DMS53 (cell line): ENCODE measurements around the gene AKR1E2.

Experiments
- DNase-seq: peaks from one replicate; lab custom pipeline; 2025; lab: John Stamatoyannopoulos, UW

The AKR1E2 gene

GRCh38 chr10:4813496-4813895 is 12.5 kb upstream of the AKR1E2 start:
- DNase-seq, result no peak

- peak; percentile 43 for DNase-seq
These were observed 10.3 kb upstream of the AKR1E2 start for GRCh38 chr10:4815646-4816180.

GRCh38 chr10:4816966-4817365 is 9.0 kb upstream of the AKR1E2 start:
- no peak for DNase-seq

- no peak for DNase-seq
These were observed 6.9 kb upstream of the AKR1E2 start for GRCh38 chr10:4819067-4819466.

GRCh38 chr10:4819707-4820106 is 6.3 kb upstream of the AKR1E2 start:
- DNase-seq, result no peak

GRCh38 chr10:4820804-4821401 is 5.1 kb upstream of the AKR1E2 start:
- no peak for DNase-seq

- DNase-seq, result no peak
These were observed 3.8 kb upstream of the AKR1E2 start for GRCh38 chr10:4822208-4822607.

GRCh38 chr10:4824791-4825310 is 1.2 kb upstream of the AKR1E2 start:
- DNase-seq, result peak; percentile 67

GRCh38 chr10:4825456-4825867 is 545 bp upstream of the AKR1E2 start:
- DNase-seq, result no peak

GRCh38 chr10:4826792-4827324 is 851 bp downstream of the AKR1E2 start:
- DNase-seq, result no peak

- DNase-seq, result no peak
These were observed 2.0 kb downstream of the AKR1E2 start for GRCh38 chr10:4828005-4828404.

GRCh38 chr10:4830551-4830950 is 4.5 kb downstream of the AKR1E2 start:
- DNase-seq, result no peak

GRCh38 chr10:4831091-4831490 is 5.1 kb downstream of the AKR1E2 start:
- no peak for DNase-seq

- no peak for DNase-seq
These were observed 7.3 kb downstream of the AKR1E2 start for GRCh38 chr10:4833286-4833685.

GRCh38 chr10:4834898-4835405 is 8.9 kb downstream of the AKR1E2 start:
- no peak for DNase-seq

GRCh38 chr10:4835494-4835918 is 9.5 kb downstream of the AKR1E2 start:
- DNase-seq, result no peak

- DNase-seq, result no peak
These were observed 10.5 kb downstream of the AKR1E2 start for GRCh38 chr10:4836416-4836969.

- no peak for DNase-seq
These were observed 11.5 kb downstream of the AKR1E2 start for GRCh38 chr10:4837551-4837950.

- no peak for DNase-seq
These were observed 12.7 kb downstream of the AKR1E2 start for GRCh38 chr10:4838743-4839142.

GRCh38 chr10:4839353-4839752 is 13.3 kb downstream of the AKR1E2 start:
- DNase-seq, result peak; percentile 31

GRCh38 chr10:4840151-4840550 is 14.1 kb downstream of the AKR1E2 start:
- DNase-seq, result no peak

GRCh38 chr10:4843525-4844180 is 17.6 kb downstream of the AKR1E2 start:
- no peak for DNase-seq

- no peak for DNase-seq
These were observed 18.9 kb downstream of the AKR1E2 start for GRCh38 chr10:4844864-4845263.
